Thyroid gland (tissue), 4 donors: ENCODE measurements around the gene ARSI. TPM values are rescaled to one million over a fixed set of nuclear protein-coding genes. Genes with fewer than 3 reads are reported as not detected.

ENCODE experiments used
- DNase-seq, 2 donors: peaks; one replicate each; pipeline ENCODE4 v3.0.0-alpha.2; 2019
- H3K27ac ChIP-seq, 3 donors: fragments of 200-600 bp; sonication (generic); 1 replicate in 2 of 3; 2 replicates in 1 of 3; pipeline ENCODE4 v1.5.1; 2016 to 2019; ENCODE audit warnings: mild to moderate bottlenecking in 1 of 3, moderate library complexity in 1 of 3
- H3K27me3 ChIP-seq: fragments of 200-600 bp; sonication (generic); one replicate; pipeline ENCODE4 v1.5.1; 2019
- H3K36me3 ChIP-seq, 2 donors: fragments of 200-600 bp; sonication (generic); one replicate each; pipeline ENCODE4 v1.5.1; 2016 to 2019
- H3K4me1 ChIP-seq, 2 donors: fragments of 200-600 bp; sonication (generic); one replicate each; pipeline ENCODE4 v1.5.1; 2017 to 2019
- H3K4me3 ChIP-seq, 3 donors: fragments of 200-600 bp; sonication (generic); replicated peaks in 1 of 3; 1 replicate in 2 of 3; 2 replicates in 1 of 3; pipeline ENCODE4 v1.5.1; 2016; ENCODE audit warnings: mild to moderate bottlenecking in 1 of 3
- H3K9me3 ChIP-seq: fragments of 200-600 bp; sonication (generic); one replicate; pipeline ENCODE4 v1.5.1; 2017
- POLR2A ChIP-seq, 2 donors: fragments of 450-650 bp; IDR thresholded peaks; one replicate each; pipeline ENCODE4 v1.6.1; 2017; ENCODE audit warnings: antibody characterized with exemption in 2 of 2, mild to moderate bottlenecking in 2 of 2, moderate library complexity in 1 of 2
- WGBS, 2 donors: methylation state at CpG; one replicate each; pipeline ENCODE4 v1.1.5; 2017; 5-methylcytosine and 5-hydroxymethylcytosine counted together
- intact Hi-C: fragments of 100-400 bp; cut with DNase I; formaldehyde crosslinking; loops from one replicate; pipeline ENCODE4 v1.15.1; 2023
- total RNA-seq, 4 donors: library from RNA; depleted of rRNA; stranded (reverse); fragments of >200 nt; gene quantifications; one replicate each; pipeline ENCODE4 v1.2.3, GENCODE V29; 2016
- TF ChIP-seq, protein P1 (sequence below), 6 experiments: fragments of 200-600 bp in 3 of 6; fragments of 450-650 bp in 3 of 6; sonication (generic) in 3 of 6; IDR thresholded peaks; one replicate each; pipeline ENCODE4 v1.5.1; 2016 to 2019; ENCODE audit warnings: antibody characterized with exemption in 6 of 6, mild to moderate bottlenecking in 2 of 6, inconsistent platforms in 1 of 6, moderate library complexity in 1 of 6

ARSI gene
- total RNA-seq, 4 donors from 2014 or later, result 0.22 to 0.67 TPM; not detected in 2

DNA sequence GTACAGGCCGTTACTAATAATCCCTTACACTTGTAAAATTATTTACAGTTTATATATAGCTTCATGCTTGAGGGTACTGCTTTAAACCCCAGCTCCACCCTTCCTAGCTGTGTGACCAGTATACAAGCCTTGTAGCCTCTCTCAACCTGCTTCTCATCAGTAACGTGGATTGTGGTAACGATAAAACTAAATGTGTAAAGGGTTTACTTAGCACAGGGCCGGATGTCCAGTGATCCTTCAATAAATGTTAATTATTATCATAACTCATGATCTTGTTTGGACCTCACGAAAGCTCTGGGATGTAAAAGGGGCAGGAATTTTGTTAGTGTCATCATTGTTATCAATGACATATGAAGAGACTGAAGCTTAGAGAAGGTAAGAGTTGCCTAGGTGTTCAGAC lies 7.5 kb upstream of the ARSI start:
- DNase-seq, result no peak
- H3K4me1 ChIP-seq, result no peaks in the 10 kb centered on the region
- 87 to 91% methylated on average over 5 of the region's 5 CpGs for WGBS, 2 donors
- H3K36me3 ChIP-seq, result no peaks in the 10 kb centered on the region
- intact Hi-C loops, result no loop called here
- H3K9me3 ChIP-seq, result no peaks in the 10 kb centered on the region
- no peak overlapping the region for H3K27ac ChIP-seq
- H3K27me3 ChIP-seq, result no peaks in the 10 kb centered on the region
- H3K4me3 ChIP-seq, result no peak overlapping the region
- TF ChIP-seq, protein P1, sequence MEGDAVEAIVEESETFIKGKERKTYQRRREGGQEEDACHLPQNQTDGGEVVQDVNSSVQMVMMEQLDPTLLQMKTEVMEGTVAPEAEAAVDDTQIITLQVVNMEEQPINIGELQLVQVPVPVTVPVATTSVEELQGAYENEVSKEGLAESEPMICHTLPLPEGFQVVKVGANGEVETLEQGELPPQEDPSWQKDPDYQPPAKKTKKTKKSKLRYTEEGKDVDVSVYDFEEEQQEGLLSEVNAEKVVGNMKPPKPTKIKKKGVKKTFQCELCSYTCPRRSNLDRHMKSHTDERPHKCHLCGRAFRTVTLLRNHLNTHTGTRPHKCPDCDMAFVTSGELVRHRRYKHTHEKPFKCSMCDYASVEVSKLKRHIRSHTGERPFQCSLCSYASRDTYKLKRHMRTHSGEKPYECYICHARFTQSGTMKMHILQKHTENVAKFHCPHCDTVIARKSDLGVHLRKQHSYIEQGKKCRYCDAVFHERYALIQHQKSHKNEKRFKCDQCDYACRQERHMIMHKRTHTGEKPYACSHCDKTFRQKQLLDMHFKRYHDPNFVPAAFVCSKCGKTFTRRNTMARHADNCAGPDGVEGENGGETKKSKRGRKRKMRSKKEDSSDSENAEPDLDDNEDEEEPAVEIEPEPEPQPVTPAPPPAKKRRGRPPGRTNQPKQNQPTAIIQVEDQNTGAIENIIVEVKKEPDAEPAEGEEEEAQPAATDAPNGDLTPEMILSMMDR (IDR thresholded peaks at IDR 0.05), result no peak
- TF ChIP-seq POLR2A (IDR thresholded peaks at IDR 0.05), result no peak

DNA sequence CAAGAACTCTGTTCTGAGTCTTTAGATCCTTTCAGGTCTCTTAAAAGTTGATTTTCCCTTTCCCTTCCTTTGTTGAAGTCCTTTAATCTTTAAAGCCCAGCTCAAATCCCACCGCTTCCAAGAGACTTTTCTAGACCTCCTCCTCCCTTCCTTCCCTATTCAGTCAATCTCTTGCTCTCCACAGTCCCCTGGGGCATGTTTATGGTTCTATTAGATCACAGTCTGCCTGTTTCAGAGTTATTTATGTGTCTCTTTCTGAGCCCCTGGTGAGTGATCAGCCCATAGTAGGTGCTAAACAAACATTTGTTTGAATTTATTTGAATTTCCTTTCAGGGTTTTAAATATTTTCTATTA lies 7.2 kb upstream of the ARSI start:
- no peak for DNase-seq
- Histone ChIP-seq H3K4me3 (no peak overlapping the region), H3K27me3 (no peaks in the 10 kb centered on the region), H3K9me3 (no peaks in the 10 kb centered on the region), H3K4me1 (no peaks in the 10 kb centered on the region), H3K36me3 (no peaks in the 10 kb centered on the region), H3K27ac (no peak overlapping the region)
- WGBS, 2 donors, result 93% methylated on average over 1 of the region's 1 CpG
- intact Hi-C loops, result no loop called here
- TF ChIP-seq POLR2A (IDR thresholded peaks at IDR 0.05), result no peak
- TF ChIP-seq, protein P1 (IDR thresholded peaks at IDR 0.05), result no peak

DNA sequence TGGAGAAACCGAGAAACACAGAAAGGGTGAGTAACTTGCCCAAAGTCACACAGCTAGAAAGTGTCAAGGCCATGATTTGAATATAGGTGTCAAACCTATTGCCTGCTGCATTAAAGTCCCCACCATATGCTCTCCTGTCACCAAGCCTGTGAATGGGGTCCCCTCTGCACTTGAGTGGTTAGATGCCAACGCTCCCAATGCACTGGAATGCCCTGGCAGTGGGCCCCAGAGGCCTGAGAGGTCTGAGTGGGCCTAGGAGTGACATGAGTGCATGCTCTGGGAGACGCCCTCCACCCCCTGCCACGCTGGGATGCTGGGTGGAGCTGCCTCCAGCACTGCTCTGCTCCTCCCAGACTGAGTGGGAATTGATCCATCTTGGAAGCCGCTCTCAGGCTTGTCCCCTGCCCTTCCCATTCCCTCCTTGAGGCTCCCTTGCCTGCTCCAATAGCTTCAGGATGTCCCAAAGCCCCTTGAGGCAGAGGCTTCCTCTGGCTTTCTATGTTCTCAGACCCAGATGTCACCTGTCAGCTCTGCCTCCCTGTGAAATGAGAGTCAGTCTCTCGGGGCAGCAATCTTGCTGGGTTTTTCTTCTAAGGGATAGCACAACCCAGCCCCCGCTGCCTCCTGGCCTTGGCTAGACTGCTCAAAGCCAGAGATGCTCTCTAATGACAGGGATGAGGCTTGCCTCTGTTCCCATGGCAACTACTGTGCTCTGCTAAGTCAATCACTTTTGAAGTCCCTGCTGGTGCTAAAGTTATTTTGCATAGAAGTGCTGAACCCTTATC lies 6.6 kb upstream of the ARSI start:
- no peak for DNase-seq
- no peaks in the 10 kb centered on the region for H3K9me3 ChIP-seq
- no peak overlapping the region for H3K27ac ChIP-seq
- H3K27me3 ChIP-seq, result no peaks in the 10 kb centered on the region
- no peaks in the 10 kb centered on the region for H3K36me3 ChIP-seq
- no peaks in the 10 kb centered on the region for H3K4me1 ChIP-seq
- TF ChIP-seq, protein P1 (IDR thresholded peaks at IDR 0.05), result no peak
- TF ChIP-seq POLR2A (IDR thresholded peaks at IDR 0.05), result no peak
- H3K4me3 ChIP-seq, result no peak overlapping the region
- WGBS, 2 donors, result 53 to 57% methylated on average over 6 to 7 of the region's 7 CpGs
- intact Hi-C loops, result no loop called here

DNA sequence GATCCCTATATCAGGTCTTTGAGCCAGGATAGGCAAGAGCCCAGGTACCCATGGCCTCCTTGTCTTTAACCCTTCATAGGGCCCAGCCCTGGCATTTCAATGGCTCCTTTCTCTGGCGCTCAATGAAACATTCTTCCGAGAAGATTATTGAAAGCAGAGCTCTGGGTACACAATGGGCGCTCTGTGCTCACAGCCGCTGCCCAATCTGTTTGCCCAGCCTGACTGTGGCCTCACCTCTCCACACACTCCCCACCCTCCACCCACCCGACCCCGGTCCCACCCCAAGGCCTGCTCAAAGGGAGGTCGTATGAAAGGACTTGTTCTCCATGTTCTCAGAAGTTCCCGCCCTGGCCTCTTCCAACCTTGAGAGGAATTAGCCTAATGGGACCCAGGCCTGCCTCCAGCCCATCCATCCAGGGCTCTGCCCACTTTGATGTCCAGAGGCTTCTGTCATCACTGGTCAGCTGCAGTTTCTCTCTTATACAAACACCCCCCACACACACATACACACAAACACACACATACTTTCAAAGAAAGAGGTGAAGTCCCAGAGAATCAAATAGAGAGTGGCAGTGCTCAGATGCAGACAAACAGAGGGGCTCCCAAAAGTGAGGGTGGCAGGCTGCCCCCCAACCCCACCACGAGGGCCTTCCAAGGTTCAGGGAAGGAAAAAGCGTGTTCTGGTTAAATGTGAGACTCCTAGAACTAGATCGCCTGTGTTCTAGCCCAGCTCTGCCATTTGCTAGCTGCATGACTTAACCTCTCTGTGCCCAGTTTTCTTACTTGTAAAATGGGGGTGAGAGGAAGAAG lies 5.1 kb upstream of the ARSI start:
- Histone ChIP-seq H3K27ac (no peak overlapping the region), H3K36me3 (no peaks in the 10 kb centered on the region), H3K9me3 (no peaks in the 10 kb centered on the region), H3K4me1 (peaks cover 0 to under 1% of the 10 kb centered on the region in 2 donors), H3K27me3 (no peaks in the 10 kb centered on the region), H3K4me3 (no peak overlapping the region)
- DNase-seq, result no peak
- TF ChIP-seq, protein P1 (IDR thresholded peaks at IDR 0.05), result no peak
- no peak for TF ChIP-seq POLR2A (IDR thresholded peaks at IDR 0.05)
- WGBS, 2 donors, result 82 to 88% methylated on average over 11 of the region's 11 CpGs
- intact Hi-C loops, result no loop called here

DNA sequence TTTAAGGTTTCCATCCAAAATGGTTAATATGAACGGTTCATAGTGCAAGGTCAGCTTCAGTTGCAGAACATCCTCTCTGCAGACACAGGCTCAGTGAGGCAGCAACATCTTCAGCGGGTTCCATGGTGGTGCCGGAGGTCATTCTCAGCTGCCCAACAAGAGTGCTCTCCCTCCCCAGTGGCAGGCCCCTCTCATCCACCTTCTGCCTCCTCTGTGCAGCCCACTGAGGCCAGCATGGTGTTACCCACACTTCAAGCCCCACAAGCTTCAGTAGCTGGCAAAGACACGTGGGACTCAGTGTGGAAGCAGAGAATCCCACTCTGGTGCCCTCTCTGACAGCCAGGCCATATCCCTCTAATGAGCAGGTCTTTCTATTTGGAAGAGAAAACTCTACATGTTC lies 4.1 kb upstream of the ARSI start:
- intact Hi-C loops, result no loop called here
- no peaks in the 10 kb centered on the region for H3K27me3 ChIP-seq
- no peaks in the 10 kb centered on the region for H3K36me3 ChIP-seq
- H3K4me1 ChIP-seq, result peaks cover 0 to 10% of the 10 kb centered on the region in 2 donors
- no peak for TF ChIP-seq POLR2A (IDR thresholded peaks at IDR 0.05)
- TF ChIP-seq, protein P1 (IDR thresholded peaks at IDR 0.05), result no peak
- DNase-seq, result no peak
- no peaks in the 10 kb centered on the region for H3K9me3 ChIP-seq
- WGBS, 2 donors, result 91 to 95% methylated on average over 4 of the region's 4 CpGs
- H3K4me3 ChIP-seq, result no peak overlapping the region
- H3K27ac ChIP-seq, result no peak overlapping the region
